HepG2 (cell line): Measurements from ENCODE around the gene NOC3L. TPM values are rescaled to one million over a fixed set of nuclear protein-coding genes. Genes with fewer than 3 reads are reported as not detected.

Experiments used
- ATF1 ChIP-seq: IDR thresholded peaks from 2 replicates; pipeline ENCODE4 v1.6.1; 2016; ENCODE audit warnings: mild to moderate bottlenecking, control low read depth
- EHMT2 ChIP-seq: fragments of 200-600 bp; sonication (generic); IDR thresholded peaks from 2 replicates; pipeline ENCODE4 v1.7.0; 2017; ENCODE audit warnings: antibody characterized with exemption, low read depth, low read length, borderline replicate concordance
- FOXC1 ChIP-seq: sonication (generic); formaldehyde crosslinking; IDR thresholded peaks from 2 replicates; pipeline ENCODE4 v1.8.0; 2022; ENCODE audit warnings: mild to moderate bottlenecking, missing genetic modification reagents, borderline replicate concordance
- JARID2 ChIP-seq: sonication (generic); formaldehyde crosslinking; IDR thresholded peaks from 2 replicates; pipeline ENCODE4 v1.8.1; 2023; ENCODE audit warnings: missing genetic modification reagents, inconsistent platforms; ENCODE audit not compliant: insufficient replicate concordance
- KDM4B ChIP-seq: sonication (generic); formaldehyde crosslinking; IDR thresholded peaks from 2 replicates; pipeline ENCODE4 v1.4.0; 2020; ENCODE audit warnings: missing genetic modification reagents
- MEF2D ChIP-seq: sonication (generic); formaldehyde crosslinking; IDR thresholded peaks from 2 replicates; pipeline ENCODE4 v1.5.1; 2020; ENCODE audit warnings: mild to moderate bottlenecking, missing genetic modification reagents
- MTA1 ChIP-seq: sonication (generic); formaldehyde crosslinking; IDR thresholded peaks from 2 replicates; pipeline ENCODE4 v1.4.0; 2020; ENCODE audit warnings: missing genetic modification reagents, mild to moderate bottlenecking, borderline replicate concordance
- TCF12 ChIP-seq, 2 experiments: fragments of 450-650 bp in 1 of 2; sonication (generic) in 1 of 2; formaldehyde crosslinking in 1 of 2; IDR thresholded peaks; 2 replicates each; pipeline versions ENCODE4 v1.6.1 to v1.8.0; 2017 to 2022; ENCODE audit warnings: antibody characterized with exemption in 1 of 2, mild to moderate bottlenecking in 1 of 2, missing genetic modification reagents in 1 of 2, moderate library complexity in 1 of 2
- TOPORS ChIP-seq: sonication (generic); formaldehyde crosslinking; IDR thresholded peaks from 2 replicates; pipeline ENCODE4 v1.8.0; 2023; ENCODE audit warnings: mild to moderate bottlenecking, missing genetic modification reagents
- ZFP1 ChIP-seq: IDR thresholded peaks from 2 replicates; pipeline ENCODE4 v1.6.1; 2016
- ZNF34 ChIP-seq: sonication (generic); formaldehyde crosslinking; IDR thresholded peaks from 2 replicates; pipeline ENCODE4 v1.4.0; 2020; ENCODE audit warnings: mild to moderate bottlenecking, missing genetic modification reagents, borderline replicate concordance
- ZNF549 ChIP-seq: sonication (generic); formaldehyde crosslinking; IDR thresholded peaks from 2 replicates; pipeline ENCODE4 v1.5.0; 2020; ENCODE audit warnings: missing genetic modification reagents
- ZNF563 ChIP-seq: sonication (generic); formaldehyde crosslinking; IDR thresholded peaks from 2 replicates; pipeline ENCODE4 v1.8.0; 2022; ENCODE audit warnings: mild to moderate bottlenecking, moderate library complexity, missing genetic modification reagents
- ZNF574 ChIP-seq: sonication (generic); formaldehyde crosslinking; IDR thresholded peaks from 2 replicates; pipeline ENCODE4 v1.4.0; 2020; ENCODE audit warnings: missing genetic modification reagents
- ZNF576 ChIP-seq: sonication (generic); formaldehyde crosslinking; IDR thresholded peaks from 2 replicates; pipeline ENCODE4 v1.4.0; 2020; ENCODE audit warnings: mild to moderate bottlenecking, missing genetic modification reagents
- ZZZ3 ChIP-seq: sonication (generic); formaldehyde crosslinking; IDR thresholded peaks from 2 replicates; pipeline ENCODE4 v1.4.0; 2020; ENCODE audit warnings: missing genetic modification reagents, mild to moderate bottlenecking, borderline replicate concordance
- polyA plus RNA-seq, 8 experiments: library from polyadenylated mRNA; depleted of rRNA in 3 of 8; stranded (reverse) in 7 of 8; unstranded in 1 of 8; fragments of >200 nt; fragmentation: Illumina TruSeq in 4 of 8; extraction: Trizol in 4 of 8; gene quantifications; 2 replicates each; pipeline versions ENCODE4 v1.2.1 to v1.2.3, GENCODE V29; 2011 to 2016; ENCODE audit warnings: low read depth in 4 of 8, missing spikeins in 1 of 8, mixed read lengths in 1 of 8; ENCODE audit not compliant: insufficient read depth in 1 of 8
- total RNA-seq, 5 experiments: library from RNA; depleted of rRNA; stranded (reverse); fragments of >200 nt; fragmentation: Illumina TruSeq; extraction: Trizol; gene quantifications; 2 replicates each; pipeline ENCODE4 v1.2.3, GENCODE V29; 2016; ENCODE audit warnings: low read depth in 1 of 5
- TF ChIP-seq, protein P1 (sequence below): sonication (generic); formaldehyde crosslinking; IDR thresholded peaks from 2 replicates; pipeline ENCODE4 v1.4.0; 2020; ENCODE audit warnings: mild to moderate bottlenecking, missing genetic modification reagents
- TF ChIP-seq, protein P2 (sequence below): sonication (generic); formaldehyde crosslinking; IDR thresholded peaks from 2 replicates; pipeline ENCODE4 v1.4.0; 2020; ENCODE audit warnings: low read depth, mild to moderate bottlenecking, missing genetic modification reagents
- TF ChIP-seq, protein P3 (sequence below): sonication (generic); formaldehyde crosslinking; IDR thresholded peaks from 2 replicates; pipeline ENCODE4 v1.9.0; 2021; ENCODE audit warnings: missing genetic modification reagents, mild to moderate bottlenecking, borderline replicate concordance
- TF ChIP-seq, protein P4 (sequence below): sonication (generic); formaldehyde crosslinking; IDR thresholded peaks from 2 replicates; pipeline ENCODE4 v1.4.0; 2020; ENCODE audit warnings: mild to moderate bottlenecking, missing genetic modification reagents

Gene NOC3L
- total and polyA plus RNA-seq, 2 of the 13 experiments (the other 11 are each of a cell fraction or from before 2014, with no cell fraction given), result 7.8 to 36.6 TPM

- peak; percentile 99 for TF ChIP-seq ZNF574 (CRISPR knock-in tag)
- TF ChIP-seq ATF1 (CRISPR knock-in tag), result peak; percentile 32; the same call in 1 of the 2 replicates
- peak; percentile 89 for TF ChIP-seq MEF2D (CRISPR knock-in tag)
- TF ChIP-seq EHMT2, result no peak
- TF ChIP-seq, protein P1, sequence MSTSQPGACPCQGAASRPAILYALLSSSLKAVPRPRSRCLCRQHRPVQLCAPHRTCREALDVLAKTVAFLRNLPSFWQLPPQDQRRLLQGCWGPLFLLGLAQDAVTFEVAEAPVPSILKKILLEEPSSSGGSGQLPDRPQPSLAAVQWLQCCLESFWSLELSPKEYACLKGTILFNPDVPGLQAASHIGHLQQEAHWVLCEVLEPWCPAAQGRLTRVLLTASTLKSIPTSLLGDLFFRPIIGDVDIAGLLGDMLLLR, result peak; percentile 99
- peak; percentile 99 for TF ChIP-seq ZNF563 (CRISPR knock-in tag)
- TF ChIP-seq KDM4B (CRISPR knock-in tag), result peak; percentile 86
- peak; percentile 79; the same call in 1 of the 2 replicates for TF ChIP-seq ZNF549 (CRISPR knock-in tag)
- TF ChIP-seq ZNF34, result no peak
- peak; percentile 79; the same call in 1 of the 2 replicates for TF ChIP-seq MTA1 (CRISPR knock-in tag)
- TF ChIP-seq, protein P2, sequence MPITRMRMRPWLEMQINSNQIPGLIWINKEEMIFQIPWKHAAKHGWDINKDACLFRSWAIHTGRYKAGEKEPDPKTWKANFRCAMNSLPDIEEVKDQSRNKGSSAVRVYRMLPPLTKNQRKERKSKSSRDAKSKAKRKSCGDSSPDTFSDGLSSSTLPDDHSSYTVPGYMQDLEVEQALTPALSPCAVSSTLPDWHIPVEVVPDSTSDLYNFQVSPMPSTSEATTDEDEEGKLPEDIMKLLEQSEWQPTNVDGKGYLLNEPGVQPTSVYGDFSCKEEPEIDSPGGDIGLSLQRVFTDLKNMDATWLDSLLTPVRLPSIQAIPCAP (CRISPR knock-in tag), result peak; percentile 90; the same call in 1 of the 2 replicates
- peak; percentile 95 for TF ChIP-seq FOXC1 (CRISPR knock-in tag)
- no peak for TF ChIP-seq TCF12 (IDR thresholded peaks at IDR 0.05)
- TF ChIP-seq TCF12 (CRISPR knock-in tag; IDR thresholded peaks at IDR 0.05), result peak; percentile 61; the same call in 1 of the 2 replicates
- peak; percentile 92 for TF ChIP-seq TOPORS
- no peak; the same call in 1 of the 2 replicates for TF ChIP-seq ZFP1 (CRISPR knock-in tag)
- peak; percentile 88; the same call in 1 of the 2 replicates for TF ChIP-seq ZZZ3 (CRISPR knock-in tag)
- peak; percentile 82 for TF ChIP-seq ZNF576
- TF ChIP-seq, protein P3, sequence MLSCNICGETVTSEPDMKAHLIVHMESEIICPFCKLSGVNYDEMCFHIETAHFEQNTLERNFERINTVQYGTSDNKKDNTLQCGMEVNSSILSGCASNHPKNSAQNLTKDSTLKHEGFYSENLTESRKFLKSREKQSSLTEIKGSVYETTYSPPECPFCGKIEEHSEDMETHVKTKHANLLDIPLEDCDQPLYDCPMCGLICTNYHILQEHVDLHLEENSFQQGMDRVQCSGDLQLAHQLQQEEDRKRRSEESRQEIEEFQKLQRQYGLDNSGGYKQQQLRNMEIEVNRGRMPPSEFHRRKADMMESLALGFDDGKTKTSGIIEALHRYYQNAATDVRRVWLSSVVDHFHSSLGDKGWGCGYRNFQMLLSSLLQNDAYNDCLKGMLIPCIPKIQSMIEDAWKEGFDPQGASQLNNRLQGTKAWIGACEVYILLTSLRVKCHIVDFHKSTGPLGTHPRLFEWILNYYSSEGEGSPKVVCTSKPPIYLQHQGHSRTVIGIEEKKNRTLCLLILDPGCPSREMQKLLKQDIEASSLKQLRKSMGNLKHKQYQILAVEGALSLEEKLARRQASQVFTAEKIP, result no peak
- TF ChIP-seq, protein P4, sequence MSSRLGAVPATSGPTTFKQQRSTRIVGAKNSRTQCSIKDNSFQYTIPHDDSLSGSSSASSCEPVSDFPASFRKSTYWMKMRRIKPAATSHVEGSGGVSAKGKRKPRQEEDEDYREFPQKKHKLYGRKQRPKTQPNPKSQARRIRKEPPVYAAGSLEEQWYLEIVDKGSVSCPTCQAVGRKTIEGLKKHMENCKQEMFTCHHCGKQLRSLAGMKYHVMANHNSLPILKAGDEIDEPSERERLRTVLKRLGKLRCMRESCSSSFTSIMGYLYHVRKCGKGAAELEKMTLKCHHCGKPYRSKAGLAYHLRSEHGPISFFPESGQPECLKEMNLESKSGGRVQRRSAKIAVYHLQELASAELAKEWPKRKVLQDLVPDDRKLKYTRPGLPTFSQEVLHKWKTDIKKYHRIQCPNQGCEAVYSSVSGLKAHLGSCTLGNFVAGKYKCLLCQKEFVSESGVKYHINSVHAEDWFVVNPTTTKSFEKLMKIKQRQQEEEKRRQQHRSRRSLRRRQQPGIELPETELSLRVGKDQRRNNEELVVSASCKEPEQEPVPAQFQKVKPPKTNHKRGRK (CRISPR knock-in tag), result no peak
- TF ChIP-seq JARID2 (CRISPR knock-in tag), result peak; percentile 88
These were observed at the start of gene NOC3L (continued) for GRCh38 chr10:94362360-94363250.
